Measurements from ENCODE around the gene REG1A.

REG1A gene

GRCh38 chr2:79120194-79120713 lies at the start of gene REG1A:
Gene REG1A (plus strand): TSS chr2:79120488. CDS start chr2:79120862, 374 bp downstream.
- no peak for DNase-seq

- DNase-seq: no peak
Measured at GRCh38 chr2:79071078-79071477, 49.2 kb upstream of the REG1A start.

- DNase-seq: no peak
Measured at GRCh38 chr2:79082987-79083386, 37.3 kb upstream of the REG1A start.

- DNase-seq: no peak
Measured at GRCh38 chr2:79083597-79084251, 36.6 kb upstream of the REG1A start.

GRCh38 chr2:79084495-79085135 lies 35.7 kb upstream of the REG1A start:
- no peak for DNase-seq

GRCh38 chr2:79085382-79085781 lies 34.9 kb upstream of the REG1A start:
- no peak for DNase-seq

- DNase-seq: no peak
Measured at GRCh38 chr2:79086255-79086654, 34.0 kb upstream of the REG1A start.

GRCh38 chr2:79087785-79088364 lies 32.4 kb upstream of the REG1A start, which contains the start of gene REG1B:
Gene REG1B (minus strand): TSS chr2:79087993. CDS start chr2:79087612, 381 bp downstream.
- DNase-seq: no peak

- DNase-seq: no peak
Measured at GRCh38 chr2:79090693-79091092, 29.6 kb upstream of the REG1A start.

GRCh38 chr2:79097843-79098242 lies 22.4 kb upstream of the REG1A start:
- no peak for DNase-seq

- DNase-seq: no peak
Measured at GRCh38 chr2:79099140-79099686, 21.1 kb upstream of the REG1A start.

GRCh38 chr2:79100285-79100684 lies 20.0 kb upstream of the REG1A start:
- DNase-seq: no peak

- DNase-seq: no peak
Measured at GRCh38 chr2:79101024-79101423, 19.3 kb upstream of the REG1A start.

GRCh38 chr2:79103214-79103613 lies 17.1 kb upstream of the REG1A start:
- no peak for DNase-seq

- DNase-seq: no peak
Measured at GRCh38 chr2:79105259-79105658, 15.0 kb upstream of the REG1A start.

- no peak for DNase-seq
Measured at GRCh38 chr2:79112269-79112668, 8.0 kb upstream of the REG1A start.

GRCh38 chr2:79114797-79115494 lies 5.3 kb upstream of the REG1A start:
- no peak for DNase-seq

GRCh38 chr2:79116997-79117928 lies 3.0 kb upstream of the REG1A start:
- DNase-seq: no peak

- no peak for DNase-seq
Measured at GRCh38 chr2:79122676-79123075, 2.4 kb downstream of the REG1A start.

- no peak for DNase-seq
Measured at GRCh38 chr2:79124907-79125720, 4.8 kb downstream of the REG1A start.
